ENCODE measurements around the gene OAF.

The OAF gene

DNA sequence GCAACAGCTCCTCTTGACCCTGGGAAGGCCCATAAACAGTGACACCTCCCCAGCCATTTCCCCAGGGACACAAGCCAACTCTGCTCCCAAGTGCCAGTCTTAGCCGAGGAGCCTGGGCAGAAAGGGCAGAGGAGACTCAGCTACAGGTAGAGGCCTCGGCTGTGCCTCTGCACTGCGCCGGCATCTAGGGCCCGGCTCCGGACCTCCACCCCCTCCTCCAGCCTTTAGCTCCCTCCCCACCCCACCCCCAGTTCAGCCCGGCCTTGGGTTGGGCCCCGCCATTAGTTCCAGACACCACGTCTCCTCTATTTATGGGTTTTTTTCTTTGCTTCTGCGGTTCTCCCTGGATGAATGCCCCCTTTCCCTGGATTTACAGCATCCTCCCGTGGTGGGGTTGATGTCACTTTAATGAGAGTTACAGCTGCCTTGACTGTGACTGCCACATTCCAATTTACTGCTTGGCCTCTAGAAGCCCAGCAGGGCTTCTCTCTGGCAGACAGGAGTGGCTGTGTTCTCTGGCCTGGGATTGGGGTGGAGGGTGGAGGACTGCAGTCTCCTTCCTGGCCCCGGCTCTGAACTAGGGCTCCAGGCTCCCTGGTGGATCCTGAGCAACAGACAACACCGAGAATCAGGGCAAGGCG is 13.5 kb upstream of the OAF start:
- TF ChIP-seq, protein P1, sequence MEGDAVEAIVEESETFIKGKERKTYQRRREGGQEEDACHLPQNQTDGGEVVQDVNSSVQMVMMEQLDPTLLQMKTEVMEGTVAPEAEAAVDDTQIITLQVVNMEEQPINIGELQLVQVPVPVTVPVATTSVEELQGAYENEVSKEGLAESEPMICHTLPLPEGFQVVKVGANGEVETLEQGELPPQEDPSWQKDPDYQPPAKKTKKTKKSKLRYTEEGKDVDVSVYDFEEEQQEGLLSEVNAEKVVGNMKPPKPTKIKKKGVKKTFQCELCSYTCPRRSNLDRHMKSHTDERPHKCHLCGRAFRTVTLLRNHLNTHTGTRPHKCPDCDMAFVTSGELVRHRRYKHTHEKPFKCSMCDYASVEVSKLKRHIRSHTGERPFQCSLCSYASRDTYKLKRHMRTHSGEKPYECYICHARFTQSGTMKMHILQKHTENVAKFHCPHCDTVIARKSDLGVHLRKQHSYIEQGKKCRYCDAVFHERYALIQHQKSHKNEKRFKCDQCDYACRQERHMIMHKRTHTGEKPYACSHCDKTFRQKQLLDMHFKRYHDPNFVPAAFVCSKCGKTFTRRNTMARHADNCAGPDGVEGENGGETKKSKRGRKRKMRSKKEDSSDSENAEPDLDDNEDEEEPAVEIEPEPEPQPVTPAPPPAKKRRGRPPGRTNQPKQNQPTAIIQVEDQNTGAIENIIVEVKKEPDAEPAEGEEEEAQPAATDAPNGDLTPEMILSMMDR (IDR thresholded peaks at IDR 0.05; ENCODE audit: control insufficient read depth, insufficient read depth, low read depth, low read length, missing control alignments), result no peak
- H3K4me3 ChIP-seq (ENCODE audit: control insufficient read depth, low read depth, low read length), result no peak overlapping the region
- no peak for DNase-seq (ENCODE audit: low read depth)

DNA sequence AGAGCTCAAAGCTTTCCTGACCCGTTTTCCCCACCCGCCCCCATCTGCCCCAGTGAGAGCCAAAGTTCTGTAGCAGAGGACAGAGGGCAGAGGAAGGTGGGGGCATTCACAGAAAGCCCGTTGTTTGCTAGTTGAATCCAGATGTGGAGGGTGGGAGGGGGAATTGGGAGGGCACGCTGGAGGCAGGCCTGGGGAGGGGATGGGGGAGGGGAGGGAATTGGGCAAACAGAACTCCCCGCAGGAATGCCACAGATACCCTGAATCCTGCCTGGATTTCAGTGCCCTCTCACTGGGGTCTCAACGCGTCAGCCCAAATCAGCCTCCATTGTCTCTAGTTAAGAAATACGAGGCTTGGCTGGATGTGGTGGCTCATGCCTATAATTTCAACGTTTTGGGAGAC is 12.9 kb upstream of the OAF start:
- no peak overlapping the region for H3K4me3 ChIP-seq (ENCODE audit: control insufficient read depth, low read depth, low read length)
- TF ChIP-seq, protein P1 (IDR thresholded peaks at IDR 0.05; ENCODE audit: control insufficient read depth, insufficient read depth, low read depth, low read length, missing control alignments), result no peak
- no peak for DNase-seq (ENCODE audit: low read depth)

DNA sequence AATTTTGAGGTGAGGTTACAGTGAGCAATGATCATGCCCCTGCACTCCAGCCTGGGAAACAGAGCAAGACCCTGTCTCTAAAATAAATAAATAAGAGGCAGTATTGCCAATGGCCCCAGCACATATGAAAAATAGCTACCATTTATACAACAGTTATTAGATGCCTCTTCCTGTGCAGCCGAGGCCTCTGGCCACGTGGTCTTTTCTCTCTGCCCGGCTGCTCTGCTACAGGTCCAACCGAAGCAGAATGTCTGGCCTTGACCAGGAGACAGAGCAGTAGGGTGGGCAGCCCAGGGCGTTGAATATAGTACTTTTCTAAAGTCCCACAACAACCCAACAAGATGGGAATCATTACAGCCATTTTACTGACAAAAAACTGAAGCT is 12.4 kb upstream of the OAF start:
- H3K4me3 ChIP-seq (ENCODE audit: control insufficient read depth, low read depth, low read length), result no peak overlapping the region
- TF ChIP-seq, protein P1 (IDR thresholded peaks at IDR 0.05; ENCODE audit: control insufficient read depth, insufficient read depth, low read depth, low read length, missing control alignments), result no peak
- no peak for DNase-seq (ENCODE audit: low read depth)

DNA sequence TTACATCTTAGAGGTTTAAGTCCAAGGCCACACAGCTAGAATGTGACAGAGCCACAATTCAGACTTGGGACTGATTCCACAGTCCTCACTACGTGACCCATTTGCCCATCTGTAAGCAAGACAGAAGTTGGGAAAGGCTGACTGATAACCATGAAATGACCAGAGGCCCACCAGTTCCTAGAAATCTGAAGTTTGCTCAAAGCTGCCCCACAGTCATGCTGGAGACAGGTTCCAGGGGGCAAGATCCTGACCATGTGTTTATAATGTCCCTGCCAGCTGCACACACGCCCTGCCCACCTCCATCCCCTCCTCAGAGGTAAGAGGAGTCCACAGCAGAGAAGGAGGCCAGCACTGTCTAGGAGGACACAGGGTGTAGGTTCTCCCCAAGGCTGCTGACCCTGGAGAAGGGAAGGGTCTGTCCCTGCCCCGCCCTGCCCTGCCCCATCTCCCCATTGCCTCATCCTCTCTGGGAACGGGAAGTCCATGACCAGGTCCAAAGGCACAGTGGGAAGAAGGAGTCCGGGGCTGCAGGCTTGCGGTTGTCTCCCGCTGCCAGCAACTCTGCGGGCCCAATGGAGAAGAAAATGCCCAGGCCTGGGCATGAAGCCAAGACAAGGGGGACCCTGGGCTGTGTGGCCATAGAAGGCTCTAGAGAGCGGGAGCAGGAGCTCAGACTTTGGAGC is 11.9 kb upstream of the OAF start:
- TF ChIP-seq, protein P1 (IDR thresholded peaks at IDR 0.05; ENCODE audit: control insufficient read depth, insufficient read depth, low read depth, low read length, missing control alignments), result no peak
- no peak overlapping the region for H3K4me3 ChIP-seq (ENCODE audit: control insufficient read depth, low read depth, low read length)
- DNase-seq (ENCODE audit: low read depth), result no peak

DNA sequence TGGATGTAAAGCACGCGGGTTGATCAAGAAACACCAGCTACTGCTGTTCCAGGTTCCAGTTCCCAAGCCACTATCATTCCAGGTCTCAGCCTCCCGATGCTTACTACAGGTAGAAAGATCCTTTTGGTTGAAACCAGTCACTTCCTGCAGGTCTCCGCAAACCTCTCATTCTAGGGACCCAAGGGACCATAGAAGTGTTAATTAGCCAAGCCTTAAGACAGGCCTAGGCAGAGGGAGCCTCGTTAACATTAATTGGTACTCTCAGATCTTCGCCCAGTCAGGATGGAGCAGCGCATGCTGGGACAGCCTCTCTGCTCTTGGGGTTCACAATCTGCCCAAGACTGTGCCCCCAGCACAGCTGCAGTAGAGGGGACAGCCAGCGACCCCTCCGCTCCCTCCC is 11.2 kb upstream of the OAF start:
- H3K4me3 ChIP-seq (ENCODE audit: control insufficient read depth, low read depth, low read length), result no peak overlapping the region
- DNase-seq (ENCODE audit: low read depth), result no peak
- TF ChIP-seq, protein P1 (IDR thresholded peaks at IDR 0.05; ENCODE audit: control insufficient read depth, insufficient read depth, low read depth, low read length, missing control alignments), result no peak

DNA sequence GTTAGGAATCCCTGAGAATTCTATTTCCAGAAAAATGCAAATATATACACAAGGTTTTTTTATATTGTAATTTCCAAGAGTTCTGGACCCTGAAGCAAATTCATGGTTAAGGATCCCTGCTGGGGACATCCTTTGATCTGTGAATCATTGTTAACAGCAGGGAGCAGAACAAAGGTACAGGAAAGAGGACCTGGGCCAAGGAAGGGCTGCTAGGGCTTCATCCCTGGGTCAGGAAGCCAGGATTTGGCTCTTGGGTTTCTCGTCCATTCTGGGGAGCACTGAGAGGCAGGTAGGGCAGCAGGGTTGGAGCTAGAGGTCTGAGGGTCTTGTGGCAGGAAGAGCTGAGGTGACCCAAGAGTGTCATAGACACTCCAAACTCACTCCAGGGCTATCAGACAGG is 10.2 kb upstream of the OAF start:
- TF ChIP-seq, protein P1 (IDR thresholded peaks at IDR 0.05; ENCODE audit: control insufficient read depth, insufficient read depth, low read depth, low read length, missing control alignments), result no peak
- no peak for DNase-seq (ENCODE audit: low read depth)
- no peak overlapping the region for H3K4me3 ChIP-seq (ENCODE audit: control insufficient read depth, low read depth, low read length)

Measured in AG09309 (cell line).